OCI-M2 (cell line): Measurements from ENCODE around the gene TSPAN9.

ENCODE experiments used
- DNase-seq: peaks from one replicate; lab custom pipeline; 2025; ENCODE audit not compliant: unreplicated experiment; lab: John Stamatoyannopoulos, UW

Gene TSPAN9

GRCh38 chr12:3184485-3184884, 107.3 kb downstream of the TSPAN9 start:
- no peak for DNase-seq

GRCh38 chr12:3185260-3185870, 108.2 kb downstream of the TSPAN9 start:
- DNase-seq: no peak

GRCh38 chr12:3186546-3187215, 109.5 kb downstream of the TSPAN9 start:
- DNase-seq: no peak

- DNase-seq: no peak
Observed at GRCh38 chr12:3187846-3188770, 110.9 kb downstream of the TSPAN9 start.

- no peak for DNase-seq
Observed at GRCh38 chr12:3189282-3189681, 112.1 kb downstream of the TSPAN9 start.

- no peak for DNase-seq
Observed at GRCh38 chr12:3190101-3190500, 112.9 kb downstream of the TSPAN9 start.

GRCh38 chr12:3191450-3191849, 114.3 kb downstream of the TSPAN9 start:
- no peak for DNase-seq

GRCh38 chr12:3192221-3192620, 115.0 kb downstream of the TSPAN9 start:
- no peak for DNase-seq

- DNase-seq: no peak
Observed at GRCh38 chr12:3193131-3193530, 116.0 kb downstream of the TSPAN9 start.

- DNase-seq: no peak
Observed at GRCh38 chr12:3193755-3194154, 116.6 kb downstream of the TSPAN9 start.

GRCh38 chr12:3195337-3195736, 118.2 kb downstream of the TSPAN9 start:
- DNase-seq: no peak

GRCh38 chr12:3195859-3196483, 118.8 kb downstream of the TSPAN9 start:
- DNase-seq: no peak

- DNase-seq: no peak
Observed at GRCh38 chr12:3196488-3196887, 119.3 kb downstream of the TSPAN9 start.

- DNase-seq: no peak
Observed at GRCh38 chr12:3197131-3197818, 120.1 kb downstream of the TSPAN9 start.

GRCh38 chr12:3199551-3200031, 122.4 kb downstream of the TSPAN9 start:
- no peak for DNase-seq

GRCh38 chr12:3200032-3200617, 122.9 kb downstream of the TSPAN9 start:
- DNase-seq: no peak

GRCh38 chr12:3200814-3201233, 123.6 kb downstream of the TSPAN9 start:
- DNase-seq: no peak

- no peak for DNase-seq
Observed at GRCh38 chr12:3201339-3202051, 124.3 kb downstream of the TSPAN9 start.

- no peak for DNase-seq
Observed at GRCh38 chr12:3202096-3202495, 124.9 kb downstream of the TSPAN9 start.
